ENCODE results near the gene SPDYE16. TPM values are rescaled to one million over a fixed set of nuclear protein-coding genes. Genes with fewer than 3 reads are reported as not detected.
"Not testable (repeated sequence)": the region's sequence is repeated elsewhere in the genome, so short reads cannot be mapped to it uniquely, and the experiment has no call there.

Gene SPDYE16
- total RNA-seq, 1 experiment from 2014 or later: not detected

- H4K91ac ChIP-seq (ENCODE audit: insufficient read length, low read depth, low read length); H3K14ac ChIP-seq (ENCODE audit: insufficient read depth, low read length); H3K18ac ChIP-seq (ENCODE audit: insufficient read length, low read depth, low read length); H3K56ac ChIP-seq (ENCODE audit: insufficient read length, low read depth, low read length); H4K8ac ChIP-seq (replicated peaks; ENCODE audit: insufficient read length, low read depth, low read length); H4K20me1 ChIP-seq (ENCODE audit: control insufficient read depth, insufficient read depth, insufficient read length); H3K27me3 Mint-ChIP-seq (ENCODE audit: low read depth); H3T11ph ChIP-seq (ENCODE audit: low read length); H2AFZ ChIP-seq (ENCODE audit: low read length); H3K4me1 Mint-ChIP-seq; H2BK12ac ChIP-seq (ENCODE audit: insufficient read length, low read depth, low read length); H2BK20ac ChIP-seq (ENCODE audit: low read depth, low read length, poor library complexity, severe bottlenecking); H4K5ac ChIP-seq (ENCODE audit: insufficient read length, low read depth, low read length); H3K4ac ChIP-seq (ENCODE audit: low read depth, low read length); H2BK120ac ChIP-seq (ENCODE audit: low read depth, low read length, poor library complexity, severe bottlenecking); H3K27ac Mint-ChIP-seq; H3K9me3 ChIP-seq (ENCODE audit: control insufficient read depth, low read depth, low read length); H3K4me1 ChIP-seq (ENCODE audit: insufficient read depth, low read length); H3K27ac ChIP-seq (ENCODE audit: insufficient read length, low read depth, low read length); H3K9ac ChIP-seq (ENCODE audit: extremely low read depth, insufficient read length, low read length); H2AK5ac ChIP-seq (ENCODE audit: insufficient read length, low read length); H2BK5ac ChIP-seq (ENCODE audit: insufficient read length, low read length); H3K4me3 Mint-ChIP-seq; H3K79me2 ChIP-seq (ENCODE audit: insufficient read depth, low read length); H3K79me1 ChIP-seq (ENCODE audit: insufficient read depth, low read depth, low read length, poor library complexity, severe bottlenecking); H3K4me2 ChIP-seq (ENCODE audit: insufficient read depth, insufficient read length, low read length); H2BK15ac ChIP-seq (ENCODE audit: low read depth, low read length); H3K23ac ChIP-seq (ENCODE audit: insufficient read length, low read depth, low read length); H3K27me3 ChIP-seq (ENCODE audit: insufficient read depth, low read length); H3K23me2 ChIP-seq (ENCODE audit: insufficient read length, low read depth, low read length, poor library complexity, severe bottlenecking); H3K9me3 Mint-ChIP-seq: not testable (repeated sequence)
- peak; percentile 15 for DNase-seq
- WGBS (ENCODE audit: extremely low coverage, insufficient read length, low lambda C conversion rate): no CpG with 5 or more reads among the region's 12 CpGs
- H3K36me3 Mint-ChIP-seq (ENCODE audit: insufficient read depth in 1 of 3, low read depth in 3 of 3): peaks cover 0 to 25% (median 9%) of the 10 kb centered on the region in 3 experiments; a peak in 5 of 7 replicates
Measured at GRCh38 chr7:76503244-76503643, 39.9 kb downstream of the SPDYE16 start.

GRCh38 chr7:76502836-76503235 is 40.3 kb downstream of the SPDYE16 start:
- H4K8ac ChIP-seq (replicated peaks; ENCODE audit: insufficient read length, low read depth, low read length); H3K18ac ChIP-seq (ENCODE audit: insufficient read length, low read depth, low read length); H4K5ac ChIP-seq (ENCODE audit: insufficient read length, low read depth, low read length); H2BK12ac ChIP-seq (ENCODE audit: insufficient read length, low read depth, low read length); H3K27ac ChIP-seq (ENCODE audit: insufficient read length, low read depth, low read length); H3K56ac ChIP-seq (ENCODE audit: insufficient read length, low read depth, low read length); H3K27me3 Mint-ChIP-seq (ENCODE audit: low read depth); H3K79me1 ChIP-seq (ENCODE audit: insufficient read depth, low read depth, low read length, poor library complexity, severe bottlenecking); H2BK5ac ChIP-seq (ENCODE audit: insufficient read length, low read length); H2BK15ac ChIP-seq (ENCODE audit: low read depth, low read length); H3K4me1 ChIP-seq (ENCODE audit: insufficient read depth, low read length); H3K23ac ChIP-seq (ENCODE audit: insufficient read length, low read depth, low read length); H3K9me3 Mint-ChIP-seq; H3K4me2 ChIP-seq (ENCODE audit: insufficient read depth, insufficient read length, low read length); H4K20me1 ChIP-seq (ENCODE audit: control insufficient read depth, insufficient read depth, insufficient read length); H3K4me3 Mint-ChIP-seq; H4K91ac ChIP-seq (ENCODE audit: insufficient read length, low read depth, low read length); H3K9me3 ChIP-seq (ENCODE audit: control insufficient read depth, low read depth, low read length); H3K4ac ChIP-seq (ENCODE audit: low read depth, low read length); H2AFZ ChIP-seq (ENCODE audit: low read length); H3K79me2 ChIP-seq (ENCODE audit: insufficient read depth, low read length); H2BK120ac ChIP-seq (ENCODE audit: low read depth, low read length, poor library complexity, severe bottlenecking); H2AK5ac ChIP-seq (ENCODE audit: insufficient read length, low read length); H3K14ac ChIP-seq (ENCODE audit: insufficient read depth, low read length); H3K27me3 ChIP-seq (ENCODE audit: insufficient read depth, low read length); H3K4me1 Mint-ChIP-seq; H2BK20ac ChIP-seq (ENCODE audit: low read depth, low read length, poor library complexity, severe bottlenecking); H3K23me2 ChIP-seq (ENCODE audit: insufficient read length, low read depth, low read length, poor library complexity, severe bottlenecking); H3T11ph ChIP-seq (ENCODE audit: low read length); H3K9ac ChIP-seq (ENCODE audit: extremely low read depth, insufficient read length, low read length): not testable (repeated sequence)
- Mint-ChIP-seq H3K27ac (peak overlapping the region in 1 of 3 experiments; percentile 64; a peak in 1 of 7 replicates), H3K36me3 (ENCODE audit: insufficient read depth in 1 of 3, low read depth in 3 of 3) (peaks cover 0 to 25% (median 6%) of the 10 kb centered on the region in 3 experiments; a peak in 5 of 7 replicates)
- WGBS (ENCODE audit: extremely low coverage, insufficient read length, low lambda C conversion rate): no CpG with 5 or more reads among the region's 16 CpGs
- DNase-seq: peak; percentile 20
